Hematopoietic multipotent progenitor cell treated with erythropoietin and hydrocortisone succinate and interleukin-3 and kit ligand, for 8 days (in vitro differentiated cells): ENCODE data around the gene TP53BP1.

Source experiments
- DNase-seq: peaks from one replicate; pipeline ENCODE4 v3.0.0-alpha.2; 2015

Gene TP53BP1

GRCh38 chr15:43487271-43487895 is 5.6 kb downstream of the TP53BP1 start:
- DNase-seq = no peak

GRCh38 chr15:43484455-43484854 is 8.5 kb downstream of the TP53BP1 start:
- no peak for DNase-seq

DNA sequence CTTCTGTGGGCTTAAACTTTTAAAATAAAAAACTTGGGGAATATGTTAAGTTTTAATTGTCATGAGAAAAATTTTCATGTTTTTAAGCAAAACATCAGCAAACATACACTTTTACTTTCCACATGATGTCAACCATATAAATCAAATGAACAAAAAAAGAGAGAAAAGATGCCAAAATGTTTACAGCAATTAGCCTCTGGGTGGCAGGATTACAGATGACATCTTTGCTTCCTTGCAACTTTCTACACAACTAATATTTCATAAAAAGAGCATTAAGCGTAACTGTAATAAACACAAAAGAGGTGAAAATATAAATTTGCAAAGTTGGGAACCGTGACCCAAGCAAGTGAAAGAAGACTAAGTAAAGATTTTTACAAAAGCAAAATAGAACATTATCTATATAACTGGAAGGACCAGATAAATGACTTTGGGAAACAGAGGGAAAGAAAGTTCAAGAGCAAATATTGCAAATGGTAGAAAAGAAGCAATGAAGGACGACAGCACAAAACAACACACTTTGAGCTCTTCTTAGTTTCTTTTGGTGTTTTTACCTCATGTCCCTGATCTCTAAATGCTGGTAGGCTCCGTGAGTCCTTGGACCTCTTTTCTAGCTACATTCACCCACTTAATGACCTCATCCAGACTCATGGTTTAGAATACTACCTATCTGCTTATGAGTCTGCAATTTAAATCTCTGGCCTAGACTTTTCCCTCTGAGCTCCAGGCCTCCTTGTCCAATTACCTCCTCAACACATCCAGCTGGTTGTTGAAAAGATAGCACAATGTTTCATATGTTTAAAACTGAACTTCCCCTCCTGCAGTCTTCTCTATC is 9.4 kb downstream of the TP53BP1 start:
- DNase-seq = peak; percentile 58

DNA sequence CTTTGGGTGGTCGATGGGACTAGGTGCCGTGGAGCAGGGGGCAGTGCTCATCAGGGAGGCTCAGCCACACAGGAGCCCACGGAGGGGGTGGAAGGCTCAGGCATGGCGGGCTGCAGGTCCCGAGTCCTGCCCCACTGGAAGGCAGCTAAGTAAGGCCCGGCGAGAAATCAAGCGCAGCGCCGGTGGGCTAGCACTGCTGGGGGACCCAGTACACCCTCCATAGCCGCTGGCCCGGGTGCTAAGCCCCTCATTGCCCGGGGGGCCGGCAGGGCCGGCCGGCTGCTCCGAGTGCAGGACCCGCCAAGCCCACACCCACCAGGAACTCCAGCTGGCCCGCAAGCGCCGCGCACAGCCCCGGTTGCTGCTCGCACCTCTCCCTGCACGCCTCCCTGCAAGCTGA is 19.1 kb downstream of the TP53BP1 start:
- DNase-seq = no peak

GRCh38 chr15:43471975-43472374 is 21.0 kb downstream of the TP53BP1 start:
- DNase-seq = no peak

- DNase-seq = peak; percentile 44
These were observed 23.1 kb downstream of the TP53BP1 start for GRCh38 chr15:43469867-43470266.

- no peak for DNase-seq
These were observed 27.9 kb downstream of the TP53BP1 start for GRCh38 chr15:43465100-43465499.

DNA sequence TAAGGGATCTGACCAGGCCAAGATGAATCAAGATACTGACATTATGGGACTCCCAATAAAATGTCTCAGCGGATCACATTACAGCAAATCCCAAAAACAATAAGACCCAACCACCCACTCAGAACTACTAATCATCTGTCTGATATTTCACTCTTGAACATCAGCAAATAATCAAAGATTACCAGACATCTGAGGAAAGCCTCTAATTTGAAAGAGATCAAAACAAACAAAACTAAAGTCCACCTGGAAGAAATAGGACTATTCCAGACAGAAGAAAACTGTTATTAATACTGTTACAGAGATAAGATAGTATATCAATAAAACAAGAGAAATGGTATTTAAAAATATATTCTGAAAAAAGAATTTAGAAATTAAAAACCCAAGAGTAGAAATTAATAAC is 29.0 kb downstream of the TP53BP1 start:
- DNase-seq = no peak

GRCh38 chr15:43463507-43463906 is 29.4 kb downstream of the TP53BP1 start:
- DNase-seq = no peak

- DNase-seq = no peak
These were observed 43.0 kb downstream of the TP53BP1 start for GRCh38 chr15:43449981-43450380.

- DNase-seq = no peak
These were observed 46.6 kb downstream of the TP53BP1 start for GRCh38 chr15:43446344-43446743.

DNA sequence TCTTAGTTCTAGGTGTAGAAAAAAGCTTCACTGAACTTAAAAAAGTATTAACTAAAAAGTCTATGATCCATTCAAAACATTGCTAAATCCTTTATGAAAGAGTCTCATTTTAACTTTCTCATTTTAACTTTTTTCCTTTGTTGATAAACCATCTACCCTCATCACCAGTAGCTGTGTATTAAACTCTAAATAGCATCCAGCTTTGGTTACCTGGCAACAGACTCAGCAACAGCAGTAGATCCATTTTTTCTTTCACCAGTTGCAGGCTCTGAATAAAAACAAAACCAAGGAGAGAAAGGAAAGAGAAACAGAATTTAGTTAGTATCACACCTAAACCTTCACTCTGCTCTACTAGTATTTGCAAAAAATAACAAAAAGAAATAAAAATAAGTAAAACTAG is 51.6 kb downstream of the TP53BP1 start:
- DNase-seq = peak; percentile 13

DNA sequence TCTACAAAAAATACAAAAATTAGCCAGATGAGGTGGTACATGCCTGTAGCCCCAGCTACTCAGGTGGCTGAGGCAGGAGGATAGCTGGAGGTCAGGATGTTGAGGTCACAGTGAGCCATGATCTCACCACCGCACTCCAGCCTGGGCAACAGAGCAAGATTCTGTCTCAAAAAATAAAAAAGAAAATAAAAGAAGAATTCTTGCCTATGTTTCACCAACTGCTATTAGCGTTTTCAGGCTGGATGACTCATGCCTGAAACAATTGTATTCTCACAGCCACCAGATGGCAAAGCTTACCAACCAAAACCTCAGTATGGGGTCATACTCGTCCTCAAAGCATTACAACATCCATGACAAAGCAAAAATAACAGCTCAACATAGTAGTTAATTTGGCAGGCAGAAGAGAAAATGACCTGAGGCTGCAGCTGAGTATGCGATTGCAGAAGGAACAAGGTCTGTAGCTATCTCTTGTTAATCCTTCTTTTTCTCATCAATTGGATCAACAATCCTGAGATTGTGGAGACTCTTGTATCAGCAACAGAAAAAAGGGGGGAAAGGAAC is 52.2 kb downstream of the TP53BP1 start:
- peak; percentile 90 for DNase-seq

- no peak for DNase-seq
These were observed 53.7 kb downstream of the TP53BP1 start for GRCh38 chr15:43439268-43439667.

DNA sequence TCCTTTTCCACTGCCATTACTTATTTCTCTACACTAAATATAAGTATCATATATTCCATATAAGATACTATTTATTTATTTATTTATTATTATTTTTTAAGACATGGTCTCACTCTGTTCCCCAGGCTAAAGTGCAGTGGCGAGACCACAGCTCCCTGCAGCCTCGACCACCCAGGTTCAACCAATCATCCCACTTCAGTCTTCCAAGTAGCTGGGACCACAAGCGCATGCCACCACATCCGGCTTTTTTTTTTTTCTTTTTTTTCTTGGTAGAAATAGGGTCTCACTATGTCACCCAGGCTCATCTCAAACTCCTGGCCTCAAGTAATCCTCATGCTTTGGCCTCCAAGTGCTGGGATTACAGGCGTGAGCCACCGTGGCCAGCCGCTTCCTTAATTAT is 56.6 kb downstream of the TP53BP1 start:
- no peak for DNase-seq

DNA sequence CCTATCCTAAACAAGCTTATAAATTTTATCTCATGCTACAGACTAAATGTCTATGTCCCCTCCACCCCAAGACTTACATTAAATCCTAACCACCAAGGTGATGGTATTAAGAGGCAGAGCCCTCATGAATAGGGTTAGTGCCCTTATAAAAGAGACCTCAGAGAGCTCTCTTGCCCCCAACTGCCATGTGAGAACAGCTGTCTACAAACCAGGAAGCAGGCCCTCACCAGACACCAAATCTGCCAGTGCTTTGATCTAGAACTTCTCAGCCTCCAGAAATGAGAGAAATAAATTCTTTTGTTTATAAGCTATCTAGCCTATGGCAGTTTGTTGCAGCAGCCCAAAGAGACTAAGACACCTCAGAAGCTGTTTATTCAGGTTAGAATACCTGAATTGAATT is 58.5 kb downstream of the TP53BP1 start:
- no peak for DNase-seq

GRCh38 chr15:43433661-43434303 is 59.2 kb downstream of the TP53BP1 start:
- no peak for DNase-seq

GRCh38 chr15:43433165-43433564 is 59.8 kb downstream of the TP53BP1 start:
- DNase-seq = no peak

DNA sequence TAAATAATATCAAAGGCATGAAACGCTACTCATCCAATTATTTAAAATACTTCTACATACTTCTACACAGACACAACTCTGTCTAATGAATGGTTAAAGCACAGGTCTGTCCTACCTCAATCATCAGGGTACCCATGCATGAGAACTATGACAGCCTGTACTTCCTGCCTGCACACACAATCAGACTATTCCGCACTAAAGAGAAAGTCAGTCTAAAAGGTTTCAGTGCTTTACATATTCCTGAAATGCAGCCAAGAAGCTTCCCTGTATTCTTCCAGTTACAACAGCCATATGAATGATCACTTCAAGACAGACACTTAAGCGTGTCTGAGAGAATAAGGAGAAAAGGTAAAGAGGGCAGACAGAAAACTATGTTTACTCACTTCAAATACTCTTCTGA is 63.3 kb downstream of the TP53BP1 start:
- DNase-seq = no peak

- DNase-seq = no peak
These were observed 69.2 kb downstream of the TP53BP1 start for GRCh38 chr15:43423793-43424192.

DNA sequence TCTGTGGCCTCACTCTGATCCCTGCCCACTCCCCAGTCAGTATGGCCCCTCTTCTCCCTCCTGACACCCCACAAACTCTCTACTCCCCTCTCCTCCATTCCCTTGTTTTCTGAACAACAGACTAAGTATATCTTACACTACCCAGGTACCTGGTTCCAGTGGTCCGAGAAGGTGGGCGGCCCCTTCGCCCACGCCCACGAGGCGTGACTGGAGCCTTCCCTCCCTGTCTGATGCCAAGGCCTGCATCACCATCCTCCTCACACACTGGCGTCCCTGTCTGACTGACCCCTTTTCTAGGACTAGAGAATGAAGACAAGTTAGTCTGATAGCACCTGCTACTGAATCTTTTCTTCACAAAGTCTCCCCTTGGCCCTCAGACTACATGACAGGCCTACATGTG is 72.1 kb downstream of the TP53BP1 start:
- no peak for DNase-seq

DNA sequence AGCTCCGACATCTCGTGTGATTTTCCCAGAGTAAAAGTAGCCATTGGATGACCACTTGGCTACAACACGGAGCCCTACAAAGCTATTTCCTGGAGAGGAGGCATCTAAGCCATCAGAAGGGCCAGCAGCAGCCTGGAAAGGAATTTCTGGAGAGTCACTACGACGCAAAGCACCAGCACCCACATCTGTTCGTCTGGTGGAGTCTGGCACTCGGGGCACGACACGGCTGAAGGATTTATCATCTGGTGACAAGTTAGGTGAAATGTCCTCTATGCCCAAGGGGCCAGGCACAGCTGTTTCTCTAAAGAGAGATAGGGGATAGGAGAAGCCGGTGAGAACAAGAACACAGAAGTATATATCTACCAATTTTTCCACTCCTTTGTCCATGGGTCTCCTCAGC is 72.5 kb downstream of the TP53BP1 start:
- DNase-seq = no peak

DNA sequence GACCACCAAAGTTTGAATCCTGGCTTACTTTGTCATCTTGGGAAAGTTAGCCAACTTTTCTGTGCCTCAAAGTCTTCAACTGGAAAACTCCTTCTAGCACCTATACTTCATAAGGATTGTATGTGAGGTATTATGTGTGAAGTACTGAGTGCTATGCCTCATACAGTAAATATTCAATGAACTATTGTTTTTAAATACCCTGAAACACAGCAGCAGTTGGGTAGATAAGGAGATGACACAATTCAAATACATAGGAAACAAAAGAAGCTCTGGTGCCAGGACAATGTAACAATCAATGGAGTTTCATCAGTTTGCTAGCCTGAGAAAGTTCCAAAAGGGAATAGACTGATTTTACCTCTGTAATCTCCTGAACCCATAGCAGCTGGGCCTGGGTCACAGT is 78.8 kb downstream of the TP53BP1 start:
- DNase-seq = no peak

GRCh38 chr15:43412096-43412495 is 80.9 kb downstream of the TP53BP1 start:
- DNase-seq = no peak
